HG03139 (cell line): ENCODE measurements around the gene COMMD4.
"Not testable (repeated sequence)": the region's sequence is repeated elsewhere in the genome, so short reads cannot be mapped to it uniquely, and the experiment has no call there.

ENCODE experiments used
- ATAC-seq: cut with Tn5 transposase; IDR thresholded peaks from one replicate; pipeline ENCODE4 v1.9.1; 2021; ENCODE audit not compliant: unreplicated experiment

The COMMD4 gene

GRCh38 chr15:75329571-75329970, 6.3 kb upstream of the COMMD4 start:
- no peak for ATAC-seq

- not testable (repeated sequence) for ATAC-seq
These were observed 3.8 kb upstream of the COMMD4 start for GRCh38 chr15:75332093-75332492.

- ATAC-seq: not testable (repeated sequence)
These were observed 2.0 kb upstream of the COMMD4 start for GRCh38 chr15:75333654-75334419.

- ATAC-seq: no peak
These were observed 554 bp upstream of the COMMD4 start for GRCh38 chr15:75335313-75335704.

GRCh38 chr15:75338661-75339240, 2.9 kb downstream of the COMMD4 start:
- no peak for ATAC-seq

GRCh38 chr15:75339531-75340240, 3.8 kb downstream of the COMMD4 start:
- ATAC-seq: no peak

- no peak for ATAC-seq
These were observed 6.4 kb downstream of the COMMD4 start for GRCh38 chr15:75342221-75342620.

GRCh38 chr15:75343953-75344352, 8.1 kb downstream of the COMMD4 start:
- ATAC-seq: not testable (repeated sequence)

- no peak for ATAC-seq
These were observed 10.9 kb downstream of the COMMD4 start, which contains the start of gene NEIL1 for GRCh38 chr15:75346796-75347221. Gene NEIL1, plus strand, starts transcription at chr15:75347039. Its CDS starts 1,867 bp downstream, at chr15:75348906.

- ATAC-seq: peak; percentile 54
These were observed 11.6 kb downstream of the COMMD4 start for GRCh38 chr15:75347222-75348033.

GRCh38 chr15:75348034-75348561, 12.2 kb downstream of the COMMD4 start:
- ATAC-seq: no peak

GRCh38 chr15:75348562-75349350, 12.9 kb downstream of the COMMD4 start:
- ATAC-seq: no peak

GRCh38 chr15:75349351-75349669, 13.4 kb downstream of the COMMD4 start:
- not testable (repeated sequence) for ATAC-seq

- ATAC-seq: no peak
These were observed 14.2 kb downstream of the COMMD4 start for GRCh38 chr15:75349851-75350588.

- ATAC-seq: no peak
These were observed 14.9 kb downstream of the COMMD4 start for GRCh38 chr15:75350601-75351361.

- ATAC-seq: no peak
These were observed 16.6 kb downstream of the COMMD4 start for GRCh38 chr15:75352186-75353080.

- ATAC-seq: no peak
These were observed 17.7 kb downstream of the COMMD4 start for GRCh38 chr15:75353604-75354003.

- no peak for ATAC-seq
These were observed 18.6 kb downstream of the COMMD4 start for GRCh38 chr15:75354454-75354853.
